Fibroblast of villous mesenchyme (primary cell): Measurements from ENCODE around the gene OR10C1. TPM values are rescaled to one million over a fixed set of nuclear protein-coding genes. Genes with fewer than 3 reads are reported as not detected.

Experiments
- DNase-seq: peaks from one replicate; pipeline ENCODE4 v3.0.0-alpha.2; 2010; ENCODE audit warnings: low read depth
- H3K4me3 ChIP-seq: 2 replicates; pipeline ENCODE4 v1.5.1; 2011; ENCODE audit warnings: low read depth, mild to moderate bottlenecking, low read length
- CTCF ChIP-seq: IDR thresholded peaks from 2 replicates; pipeline ENCODE4 v1.5.1; 2012; ENCODE audit warnings: low read depth, mild to moderate bottlenecking, low read length; ENCODE audit not compliant: insufficient read depth
- total RNA-seq: library from RNA; depleted of rRNA; stranded (reverse); fragments of >200 nt; gene quantifications from 2 replicates; pipeline ENCODE4 v1.2.3, GENCODE V29; 2012

OR10C1 gene
- total RNA-seq, 1 donor, result not detected

DNA sequence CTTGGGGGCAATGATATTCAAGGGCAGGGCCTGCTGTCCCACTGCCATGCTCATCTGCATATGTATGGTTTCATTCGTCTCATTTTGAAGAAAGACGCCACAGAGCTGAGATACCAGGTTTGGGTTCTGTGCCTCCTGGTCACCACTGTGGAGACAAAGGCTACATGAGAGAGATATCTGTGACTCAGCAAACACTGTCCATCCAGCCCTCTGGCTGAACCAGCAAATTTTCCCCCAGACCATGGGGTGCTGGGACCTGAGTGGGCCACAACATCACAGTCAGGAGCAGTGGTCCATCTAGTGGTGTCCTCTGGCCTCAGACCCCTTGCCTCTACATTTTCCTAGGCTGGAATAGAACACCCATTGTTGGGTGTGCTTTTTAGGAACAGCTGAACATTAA, 48.6 kb downstream of the OR10C1 start, which contains the start of gene MAS1L:
TSS of gene MAS1L (minus strand) at position 297 of the 400 bp plus-strand sequence. CDS start at position 243, 54 bp downstream.
- DNase-seq, result no peak
- H3K4me3 ChIP-seq, result no peak within 1 kb of the TSS
- no peak for TF ChIP-seq CTCF

DNA sequence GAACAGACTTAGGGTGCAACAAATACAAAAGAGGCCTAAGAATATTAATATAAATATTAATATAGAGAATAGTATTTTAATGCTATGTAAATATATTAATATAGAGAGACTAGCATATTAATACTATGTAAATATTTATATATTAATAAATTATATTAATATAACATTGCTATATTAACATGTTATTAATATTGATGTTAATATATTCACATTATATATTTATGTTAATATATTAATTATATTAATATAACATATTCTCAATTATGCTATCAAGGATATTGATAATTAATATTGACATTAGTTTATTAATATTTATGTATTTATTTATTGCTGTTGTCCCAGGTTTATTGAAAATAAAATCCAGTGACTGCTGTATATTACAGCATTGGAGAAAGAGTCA, 49.8 kb downstream of the OR10C1 start:
- no peak overlapping the region for H3K4me3 ChIP-seq
- no peak for DNase-seq
- TF ChIP-seq CTCF, result no peak

GRCh38 chr6:29489286-29489685, 50.2 kb downstream of the OR10C1 start:
- H3K4me3 ChIP-seq, result no peak overlapping the region
- no peak for DNase-seq
- no peak for TF ChIP-seq CTCF

DNA sequence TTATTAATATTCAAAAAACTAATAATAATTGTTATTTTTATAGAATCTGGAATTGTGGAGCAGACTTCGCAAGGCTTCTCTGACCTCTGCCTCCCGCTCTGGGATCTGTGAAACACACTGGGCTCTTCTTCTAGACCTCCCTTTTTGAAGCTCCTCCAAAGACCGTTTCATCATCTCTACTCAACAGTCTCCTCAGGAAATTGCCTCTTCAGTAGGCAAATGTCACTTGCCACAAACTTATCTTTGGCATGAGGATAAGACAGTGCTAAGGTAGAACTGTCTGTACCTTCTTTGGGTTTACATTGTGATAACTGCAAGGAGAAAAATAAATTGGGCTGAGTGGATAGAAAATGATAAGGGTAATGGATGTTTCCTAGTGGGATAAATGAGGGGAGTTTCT, 50.9 kb downstream of the OR10C1 start:
- no peak for DNase-seq
- no peak overlapping the region for H3K4me3 ChIP-seq
- no peak for TF ChIP-seq CTCF

GRCh38 chr6:29490552-29490951, 51.4 kb downstream of the OR10C1 start:
- no peak for DNase-seq
- no peak for TF ChIP-seq CTCF
- no peak overlapping the region for H3K4me3 ChIP-seq

Other genes starting within 250 kb of the OR10C1 start
- gene OR14J1, start 137.6 kb upstream of the OR10C1 start, total RNA-seq, result not detected in 2 replicates
- not detected in 2 replicates for gene OR5V1, start 70.4 kb upstream of the OR10C1 start, total RNA-seq
- not detected in 2 replicates for gene OR12D3, start 64.0 kb upstream of the OR10C1 start, total RNA-seq
- not detected in 2 replicates for gene OR12D2, start 43.7 kb upstream of the OR10C1 start, total RNA-seq
- gene OR12D1, start 24.4 kb upstream of the OR10C1 start, total RNA-seq, result not detected in 2 replicates
- gene OR11A1, start 17.8 kb downstream of the OR10C1 start, total RNA-seq, result not detected in 2 replicates
- not detected in 2 replicates for gene OR2H1, start 17.8 kb downstream of the OR10C1 start, total RNA-seq
- gene MAS1L, start 48.6 kb downstream of the OR10C1 start, total RNA-seq, result not detected in 2 replicates
- not detected in 2 replicates for gene UBD, start 120.4 kb downstream of the OR10C1 start, total RNA-seq
- gene OR2H2, start 145.8 kb downstream of the OR10C1 start, total RNA-seq, result not detected in 2 replicates
- gene GABBR1, start 193.9 kb downstream of the OR10C1 start, total RNA-seq, result 12.5 and 13.9 TPM in 2 replicates
- gene MOG, start 217.8 kb downstream of the OR10C1 start, total RNA-seq, result not detected in 2 replicates
- 0.32 TPM in 1 of 2 replicates, not detected in the other for gene ZFP57, start 241.8 kb downstream of the OR10C1 start, total RNA-seq